ENCODE data around the gene NFX1. TPM values are rescaled to one million over a fixed set of nuclear protein-coding genes. Genes with fewer than 3 reads are reported as not detected.

Gene NFX1
- polyA plus RNA-seq, 1 donor (not counting 4 experiments of a cell fraction or from before 2014, with no cell fraction given): 28.1 TPM

GRCh38 chr9:33310748-33311147 lies 20.4 kb downstream of the NFX1 start:
- no peaks in the 10 kb centered on the region for H3K79me2 ChIP-seq (ENCODE audit: control insufficient read depth, insufficient read depth, low read length)
- H3K9me3 ChIP-seq (ENCODE audit: control insufficient read depth, low read depth, low read length): no peaks in the 10 kb centered on the region
- H3K9ac ChIP-seq (ENCODE audit: control insufficient read depth, extremely low read depth, insufficient read depth, low read length): no peak overlapping the region
- H3K27me3 ChIP-seq (ENCODE audit: control insufficient read depth, extremely low read depth, insufficient read depth, low read length): no peaks in the 10 kb centered on the region
- no peak overlapping the region for H3K4me3 ChIP-seq (ENCODE audit: control insufficient read depth in 2 of 3, extremely low read depth in 1 of 3, insufficient read depth in 2 of 3, low read depth in 1 of 3, low read length in 3 of 3)
- no peak overlapping the region for H3K27ac ChIP-seq (ENCODE audit: control insufficient read depth, insufficient read depth, low read length)
- TF ChIP-seq EZH2 (IDR thresholded peaks at IDR 0.05; ENCODE audit: low read length) (no peak), CTCF (optimal IDR thresholded peaks at IDR 0.05 in 1 of 3, IDR thresholded peaks at IDR 0.05 in 1 of 3, conservative IDR thresholded peaks at IDR 0.05 in 1 of 3; ENCODE audit: extremely low read depth in 1 of 3, insufficient read depth in 2 of 3, low read length in 3 of 3) (no peak)
- DNase-seq (ENCODE audit: low read depth, low spot score): no peak
- no peak overlapping the region for H3K4me2 ChIP-seq (ENCODE audit: control insufficient read depth, extremely low read depth, insufficient read depth, low read depth, low read length)
- FAIRE-seq: no peak
- H2AFZ ChIP-seq (ENCODE audit: control insufficient read depth, low read length): no peak overlapping the region
- H3K4me1 ChIP-seq (ENCODE audit: control insufficient read depth, extremely low read depth, insufficient read depth, low read length): no peaks in the 10 kb centered on the region
- peaks cover 8% of the 10 kb centered on the region for H4K20me1 ChIP-seq (ENCODE audit: control insufficient read depth, extremely low read depth, insufficient read depth, low read length)
- H3K9me1 ChIP-seq (ENCODE audit: control insufficient read depth, extremely low read depth, insufficient read depth, low read length): no peaks in the 10 kb centered on the region
- peaks cover 32 to 40% of the 10 kb centered on the region in 2 experiments for H3K36me3 ChIP-seq (ENCODE audit: control insufficient read depth in 2 of 2, extremely low read depth in 1 of 2, insufficient read depth in 2 of 2, low read length in 2 of 2)
- dilution Hi-C loops (cut with MboI; ENCODE audit: extremely low pct_ligation_motif_present, low sequenced_read_pairs): no loop called here

GRCh38 chr9:33311953-33312352 lies 21.6 kb downstream of the NFX1 start:
- no peak for FAIRE-seq
- no peaks in the 10 kb centered on the region for H3K9me1 ChIP-seq (ENCODE audit: control insufficient read depth, extremely low read depth, insufficient read depth, low read length)
- peaks cover 8% of the 10 kb centered on the region for H4K20me1 ChIP-seq (ENCODE audit: control insufficient read depth, extremely low read depth, insufficient read depth, low read length)
- H3K27ac ChIP-seq (ENCODE audit: control insufficient read depth, insufficient read depth, low read length): no peak overlapping the region
- no peak overlapping the region for H3K9ac ChIP-seq (ENCODE audit: control insufficient read depth, extremely low read depth, insufficient read depth, low read length)
- H3K4me3 ChIP-seq (ENCODE audit: control insufficient read depth in 2 of 3, extremely low read depth in 1 of 3, insufficient read depth in 2 of 3, low read depth in 1 of 3, low read length in 3 of 3): no peak overlapping the region
- H3K9me3 ChIP-seq (ENCODE audit: control insufficient read depth, low read depth, low read length): no peaks in the 10 kb centered on the region
- no peak for DNase-seq (ENCODE audit: low read depth, low spot score)
- peaks cover 27 to 32% of the 10 kb centered on the region in 2 experiments for H3K36me3 ChIP-seq (ENCODE audit: control insufficient read depth in 2 of 2, extremely low read depth in 1 of 2, insufficient read depth in 2 of 2, low read length in 2 of 2)
- dilution Hi-C loops (cut with MboI; ENCODE audit: extremely low pct_ligation_motif_present, low sequenced_read_pairs): no loop called here
- H3K27me3 ChIP-seq (ENCODE audit: control insufficient read depth, extremely low read depth, insufficient read depth, low read length): no peaks in the 10 kb centered on the region
- no peaks in the 10 kb centered on the region for H3K4me1 ChIP-seq (ENCODE audit: control insufficient read depth, extremely low read depth, insufficient read depth, low read length)
- no peak for TF ChIP-seq CTCF (optimal IDR thresholded peaks at IDR 0.05 in 1 of 3, IDR thresholded peaks at IDR 0.05 in 1 of 3, conservative IDR thresholded peaks at IDR 0.05 in 1 of 3; ENCODE audit: extremely low read depth in 1 of 3, insufficient read depth in 2 of 3, low read length in 3 of 3)
- no peak for TF ChIP-seq EZH2 (IDR thresholded peaks at IDR 0.05; ENCODE audit: low read length)
- no peaks in the 10 kb centered on the region for H3K79me2 ChIP-seq (ENCODE audit: control insufficient read depth, insufficient read depth, low read length)
- no peak overlapping the region for H2AFZ ChIP-seq (ENCODE audit: control insufficient read depth, low read length)
- H3K4me2 ChIP-seq (ENCODE audit: control insufficient read depth, extremely low read depth, insufficient read depth, low read depth, low read length): no peak overlapping the region

Measured in keratinocyte (primary cell).